Endothelial cell of umbilical vein (primary cell): ENCODE measurements around the gene ZC2HC1B.

ENCODE experiments used
- CTCF ChIP-seq, 2 donors: IDR thresholded peaks; 1 replicate in 1 of 2; 2 replicates in 1 of 2; pipeline ENCODE4 v1.5.1; 2011; ENCODE audit warnings: low read length in 2 of 2, mild to moderate bottlenecking in 2 of 2, moderate library complexity in 2 of 2, control low read depth in 1 of 2, inconsistent platforms in 1 of 2, low read depth in 1 of 2; ENCODE audit not compliant: insufficient read depth in 1 of 2; ENCODE audit errors: extremely low read depth in 1 of 2
- EZH2 ChIP-seq: IDR thresholded peaks from 2 replicates; pipeline ENCODE4 v1.6.1; 2012; ENCODE audit warnings: borderline replicate concordance, low read depth, mild to moderate bottlenecking, moderate library complexity, low read length, inconsistent platforms; ENCODE audit not compliant: severe bottlenecking
- FOS ChIP-seq: IDR thresholded peaks from 2 replicates; pipeline ENCODE4 v1.6.1; 2011; ENCODE audit warnings: mild to moderate bottlenecking, low read length, moderate library complexity, borderline replicate concordance; ENCODE audit not compliant: insufficient read depth
- GATA2 ChIP-seq: IDR thresholded peaks from 2 replicates; pipeline ENCODE4 v1.7.0; 2011; ENCODE audit warnings: low read depth, mild to moderate bottlenecking, moderate library complexity, mixed read lengths, low read length; ENCODE audit not compliant: insufficient read length, insufficient read depth
- JUN ChIP-seq: IDR thresholded peaks from 2 replicates; pipeline ENCODE4 v1.6.1; 2011; ENCODE audit warnings: borderline replicate concordance, low read depth; ENCODE audit not compliant: insufficient read length, insufficient read depth
- MAX ChIP-seq: IDR thresholded peaks from 2 replicates; pipeline ENCODE4 v1.6.1; 2011; ENCODE audit not compliant: insufficient read depth, insufficient read length
- MYC ChIP-seq: IDR thresholded peaks from one replicate; pipeline ENCODE4 v1.6.1; 2011; ENCODE audit warnings: mild to moderate bottlenecking, low read depth, low read length
- POLR2A ChIP-seq: IDR thresholded peaks from 2 replicates; pipeline ENCODE4 v1.6.1; 2012; ENCODE audit warnings: low read depth, mild to moderate bottlenecking, control low read depth, low read length
- POLR2AphosphoS5 ChIP-seq: IDR thresholded peaks from 2 replicates; pipeline ENCODE4 v1.6.1; 2012; ENCODE audit warnings: low read depth, mild to moderate bottlenecking, control low read depth, low read length, moderate library complexity; ENCODE audit not compliant: insufficient read depth

DNA sequence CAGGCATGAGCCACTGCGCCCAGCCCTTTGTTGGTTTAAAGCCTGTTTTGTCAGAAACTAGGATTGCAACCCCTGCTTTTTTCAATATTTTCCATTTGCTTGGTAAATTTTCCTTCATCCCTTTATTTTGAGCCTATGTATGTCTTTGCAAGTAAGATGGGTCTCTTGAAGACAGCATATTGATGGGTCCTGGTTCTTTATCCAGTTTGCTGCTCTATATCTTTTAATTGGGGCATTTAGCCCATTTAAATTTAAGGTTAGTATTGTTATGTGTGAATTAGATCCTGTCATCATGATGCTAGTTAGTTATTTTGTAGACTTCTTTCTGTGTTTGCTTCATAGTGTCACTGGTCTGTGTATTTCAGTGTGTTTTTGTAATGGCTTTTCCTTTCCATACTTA, 46.8 kb downstream of the ZC2HC1B start:
- TF ChIP-seq CTCF (IDR thresholded peaks at IDR 0.05; ENCODE audit: extremely low read depth in 1 of 2, insufficient read depth in 1 of 2, low read depth in 1 of 2, low read length in 2 of 2) = no peak
- TF ChIP-seq JUN = no peak
- no peak for TF ChIP-seq GATA2
- TF ChIP-seq EZH2 = no peak
- TF ChIP-seq FOS = no peak
- TF ChIP-seq POLR2A = no peak
- TF ChIP-seq POLR2AphosphoS5 = no peak
- TF ChIP-seq MYC = no peak
- TF ChIP-seq MAX = no peak
